ENCODE data around the gene LRRC10B. TPM values are rescaled to one million over a fixed set of nuclear protein-coding genes. Genes with fewer than 3 reads are reported as not detected.

The LRRC10B gene
- total RNA-seq, 1 experiment from 2014 or later: not detected

DNA sequence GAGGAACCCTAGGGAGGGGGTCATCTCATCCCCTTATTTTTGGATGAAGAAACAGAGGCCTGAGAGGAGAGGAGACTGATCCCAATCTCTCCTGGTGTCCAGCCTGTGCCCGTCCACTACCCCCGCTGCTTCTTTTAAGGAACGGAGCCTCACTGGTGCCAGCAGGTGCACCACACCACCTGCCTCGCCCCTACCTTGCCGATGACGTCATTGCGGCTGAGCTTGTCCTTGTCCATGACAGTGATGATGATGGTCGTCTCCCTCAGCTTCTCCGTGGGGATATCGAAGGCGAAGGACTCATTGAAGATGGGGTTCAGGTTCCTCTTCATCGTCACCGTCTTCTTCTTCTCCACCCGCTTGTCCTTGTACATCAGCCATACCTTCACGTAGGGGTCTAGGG, 14.3 kb downstream of the LRRC10B start:
- H3K9me2 ChIP-seq (ENCODE audit: insufficient read depth): no peaks in the 10 kb centered on the region
- TF ChIP-seq YY1 (IDR thresholded peaks at IDR 0.05; ENCODE audit: extremely low read depth, insufficient replicate concordance, low read depth, low read length) (no peak), RAD21 (IDR thresholded peaks at IDR 0.05; ENCODE audit: low read depth) (no peak)
- no peaks in the 10 kb centered on the region for H3K27me3 ChIP-seq (ENCODE audit: insufficient read depth, low read length)
- no peak overlapping the region for H3K9ac ChIP-seq (ENCODE audit: low read length)
- no peak overlapping the region for H3K27ac ChIP-seq (ENCODE audit: low read depth, low read length)
- no peaks in the 10 kb centered on the region for H3K9me3 ChIP-seq (ENCODE audit: control insufficient read depth in 1 of 2, insufficient read depth in 1 of 2, low read depth in 1 of 2, low read length in 2 of 2)
- ChIA-PET CTCF (interaction anchor here (1.1 kb wide), 1 partner anchor 87 kb away, joined by 3 read pairs; no protein-coding TSS in a partner anchor), POLR2A (no interaction called here), RAD21 (ENCODE audit: low non-redundant PET in 1 of 2, low total read pairs in 2 of 2, uncharacterized antibody in 2 of 2, unreplicated experiment in 2 of 2) (no interaction called here)
- intact Hi-C loops (cut with micrococcal nuclease): no loop called here
- ATAC-seq (no peak), DNase-seq (ENCODE audit: low read depth, low spot score) (no peak)
- H4K20me1 ChIP-seq (ENCODE audit: insufficient read depth): no peaks in the 10 kb centered on the region
- H3K4me3 ChIP-seq (replicated peaks in 1 of 2; ENCODE audit: low read depth in 1 of 2, low read length in 2 of 2): no peak overlapping the region
- no peak overlapping the region for H3K4me2 ChIP-seq (ENCODE audit: low read length)
- peaks cover 4 to 10% of the 10 kb centered on the region in 2 experiments; a peak in 3 of 4 replicates for H3K36me3 ChIP-seq (ENCODE audit: control insufficient read depth in 1 of 2, insufficient read depth in 2 of 2, low read length in 2 of 2)
- no peaks in the 10 kb centered on the region for H3K4me1 ChIP-seq (ENCODE audit: control insufficient read depth in 1 of 2, insufficient read depth in 2 of 2, low read length in 2 of 2)
- BruUV-seq (replicated peaks): no TSS peak
- H3K79me2 ChIP-seq (ENCODE audit: insufficient read depth, low read length): no peaks in the 10 kb centered on the region
- no peak overlapping the region for H2AFZ ChIP-seq (ENCODE audit: low read depth, low read length, poor library complexity, severe bottlenecking)

DNA sequence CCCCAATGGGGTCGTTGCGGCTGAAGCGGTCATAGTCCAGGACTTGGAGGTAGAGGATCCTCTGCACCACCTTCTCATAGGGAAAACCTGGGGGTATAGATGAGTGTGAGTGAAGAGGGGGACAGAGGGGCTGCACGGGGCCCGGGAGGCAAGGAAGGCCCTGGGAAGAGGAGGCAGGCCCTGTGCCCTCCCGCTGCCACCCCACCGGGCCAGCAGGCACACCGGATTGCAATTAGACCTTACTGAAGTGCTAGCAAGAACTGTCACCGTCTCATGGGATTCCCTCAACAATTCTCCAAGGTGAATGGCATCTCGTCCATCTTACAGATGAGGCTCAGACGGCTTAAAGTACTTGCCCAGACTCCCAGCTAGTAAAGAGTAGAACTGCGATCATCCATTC, 15.9 kb downstream of the LRRC10B start:
- H3K27me3 ChIP-seq (ENCODE audit: insufficient read depth, low read length): no peaks in the 10 kb centered on the region
- CTCF ChIA-PET: no interaction called here
- intact Hi-C loops (cut with micrococcal nuclease): no loop called here
- H3K9me3 ChIP-seq (ENCODE audit: control insufficient read depth in 1 of 2, insufficient read depth in 1 of 2, low read depth in 1 of 2, low read length in 2 of 2): no peaks in the 10 kb centered on the region
- POLR2A ChIA-PET: no interaction called here
- no peaks in the 10 kb centered on the region for H3K9me2 ChIP-seq (ENCODE audit: insufficient read depth)
- H3K4me3 ChIP-seq (replicated peaks in 1 of 2; ENCODE audit: low read depth in 1 of 2, low read length in 2 of 2): no peak overlapping the region
- no peaks in the 10 kb centered on the region for H4K20me1 ChIP-seq (ENCODE audit: insufficient read depth)
- no TSS peak for BruUV-seq (replicated peaks)
- H3K27ac ChIP-seq (ENCODE audit: low read depth, low read length): no peak overlapping the region
- no peak overlapping the region for H3K4me2 ChIP-seq (ENCODE audit: low read length)
- H3K36me3 ChIP-seq (ENCODE audit: control insufficient read depth in 1 of 2, insufficient read depth in 2 of 2, low read length in 2 of 2): peaks cover 4% of the 10 kb centered on the region in 2 experiments; a peak in 3 of 4 replicates
- no peak for DNase-seq (ENCODE audit: low read depth, low spot score)
- RAD21 ChIA-PET (ENCODE audit: low non-redundant PET in 1 of 2, low total read pairs in 2 of 2, uncharacterized antibody in 2 of 2, unreplicated experiment in 2 of 2): no interaction called here
- no peaks in the 10 kb centered on the region for H3K79me2 ChIP-seq (ENCODE audit: insufficient read depth, low read length)
- no peak overlapping the region for H2AFZ ChIP-seq (ENCODE audit: low read depth, low read length, poor library complexity, severe bottlenecking)
- TF ChIP-seq RAD21 (IDR thresholded peaks at IDR 0.05; ENCODE audit: low read depth) (no peak), POLR2A (IDR thresholded peaks at IDR 0.05; ENCODE audit: borderline replicate concordance, extremely low read depth, insufficient read depth, insufficient read length) (no peak), FOSL1 (IDR thresholded peaks at IDR 0.05; ENCODE audit: low read depth) (no peak), TCF7L2 (IDR thresholded peaks at IDR 0.05; ENCODE audit: borderline replicate concordance, extremely low read depth, insufficient read depth, insufficient read length) (no peak), EGR1 (IDR thresholded peaks at IDR 0.05; ENCODE audit: low read depth) (no peak), ZNF274 (IDR thresholded peaks at IDR 0.05; ENCODE audit: low read depth, low read length) (no peak)
- TF ChIP-seq, protein P1, sequence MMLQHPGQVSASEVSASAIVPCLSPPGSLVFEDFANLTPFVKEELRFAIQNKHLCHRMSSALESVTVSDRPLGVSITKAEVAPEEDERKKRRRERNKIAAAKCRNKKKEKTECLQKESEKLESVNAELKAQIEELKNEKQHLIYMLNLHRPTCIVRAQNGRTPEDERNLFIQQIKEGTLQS (IDR thresholded peaks at IDR 0.05): no peak
- no peaks in the 10 kb centered on the region for H3K4me1 ChIP-seq (ENCODE audit: control insufficient read depth in 1 of 2, insufficient read depth in 2 of 2, low read length in 2 of 2)
- no peak for ATAC-seq
- no peak overlapping the region for H3K9ac ChIP-seq (ENCODE audit: low read length)

Measured in HCT116 (cell line).